ENCODE results near the gene FBXO3.
"Not testable (repeated sequence)": the region's sequence is repeated elsewhere in the genome, so short reads cannot be mapped to it uniquely, and the experiment has no call there.

The FBXO3 gene

GRCh38 chr11:33725496-33725895, 48.8 kb downstream of the FBXO3 start:
- no peak for DNase-seq

GRCh38 chr11:33724644-33725035, 49.7 kb downstream of the FBXO3 start:
- DNase-seq = peak; percentile 60 to 62 (median 61)

- peak; percentile 72 to 93 (median 79) for DNase-seq
Observed at GRCh38 chr11:33723238-33723881, 51.0 kb downstream of the FBXO3 start.

DNA sequence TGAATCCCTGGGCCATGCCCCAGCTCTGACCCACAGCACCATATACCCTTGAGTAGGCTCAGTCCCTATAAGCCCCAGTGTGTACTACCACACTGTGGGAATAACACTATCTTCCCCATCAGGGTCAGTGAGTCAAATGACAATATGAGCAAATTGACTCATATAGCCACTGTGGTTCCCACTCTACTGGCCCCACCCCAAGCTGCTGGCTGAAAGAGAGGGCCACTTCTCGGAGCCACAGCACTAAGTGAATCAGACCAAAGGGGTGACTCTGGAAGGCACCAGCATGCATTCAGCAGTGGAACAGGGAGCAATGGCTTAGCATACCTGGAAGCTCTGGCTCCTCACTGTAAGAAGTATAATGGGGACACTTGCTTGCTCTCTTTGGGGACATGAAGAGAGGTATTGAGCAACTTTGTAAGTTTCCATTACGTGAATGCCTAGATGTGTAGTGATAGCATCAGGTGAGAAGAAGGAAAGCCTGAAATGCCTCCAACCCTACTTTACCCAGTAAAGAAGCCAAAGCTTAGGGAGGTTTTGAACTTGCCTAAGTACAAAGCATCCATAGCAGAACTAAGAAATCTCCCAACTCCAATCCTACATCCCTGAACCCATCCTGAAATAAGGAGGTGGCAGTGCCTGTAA, 51.6 kb downstream of the FBXO3 start:
- DNase-seq = peak; percentile 87 to 94 (median 89)

DNA sequence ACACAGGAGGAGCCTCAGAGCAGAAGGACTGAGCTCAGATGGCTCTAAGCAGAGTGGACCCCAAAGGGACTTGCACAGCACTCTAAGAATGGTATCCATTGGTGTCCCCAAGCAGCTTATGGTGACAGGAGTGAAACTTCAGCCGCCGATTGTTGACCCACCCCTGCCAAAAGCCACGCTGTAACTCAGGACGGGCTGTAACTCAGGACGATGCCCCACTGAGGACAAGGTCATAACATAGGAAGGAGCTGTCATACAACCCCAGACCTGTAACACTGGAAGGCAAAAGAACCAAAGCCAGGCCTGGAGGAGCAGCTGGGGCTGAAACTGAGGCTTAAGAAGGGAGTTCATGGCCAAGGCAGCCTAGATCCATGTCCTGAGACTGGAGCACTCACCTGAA, 52.3 kb downstream of the FBXO3 start:
- DNase-seq = no peak

DNA sequence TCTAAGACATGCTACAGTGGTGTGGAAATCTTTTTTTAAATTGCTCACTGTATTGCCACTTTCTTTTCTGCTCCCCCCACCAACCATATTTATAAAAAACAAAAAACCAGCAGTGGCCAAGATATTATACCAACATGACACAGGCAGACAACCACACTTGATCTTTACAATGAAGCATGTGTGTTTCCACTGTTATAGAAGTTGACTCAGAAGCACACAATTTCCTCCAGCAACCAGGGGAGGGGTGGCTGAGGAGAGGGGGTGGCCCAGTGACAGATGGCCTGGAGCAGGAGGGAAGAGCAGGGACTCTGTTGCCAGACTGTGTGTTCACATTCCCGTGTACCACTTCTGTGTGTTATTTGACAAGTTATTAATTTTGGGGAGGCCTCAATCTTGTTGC, 52.9 kb downstream of the FBXO3 start:
- DNase-seq = peak; percentile 53 to 73 (median 72)

DNA sequence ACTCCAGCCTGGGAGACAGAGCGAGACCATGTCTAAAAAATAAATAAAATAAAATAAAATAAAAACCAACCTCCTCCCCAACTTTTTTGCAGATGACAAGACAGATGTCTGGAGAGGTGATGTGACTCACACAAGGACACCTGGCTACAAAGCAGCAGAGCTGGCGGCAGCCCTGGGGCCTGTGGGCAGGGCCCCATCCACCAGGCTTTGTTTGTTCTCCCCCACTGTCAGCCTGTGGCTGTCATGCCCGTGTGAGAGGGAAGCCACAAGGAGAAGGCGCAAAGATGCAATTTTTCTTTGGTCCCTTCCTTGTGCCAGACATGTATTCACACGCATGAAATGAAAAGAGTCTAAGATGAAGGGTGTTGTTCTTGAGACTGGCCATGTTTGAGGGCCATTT, 54.7 kb downstream of the FBXO3 start:
- DNase-seq = no peak

DNA sequence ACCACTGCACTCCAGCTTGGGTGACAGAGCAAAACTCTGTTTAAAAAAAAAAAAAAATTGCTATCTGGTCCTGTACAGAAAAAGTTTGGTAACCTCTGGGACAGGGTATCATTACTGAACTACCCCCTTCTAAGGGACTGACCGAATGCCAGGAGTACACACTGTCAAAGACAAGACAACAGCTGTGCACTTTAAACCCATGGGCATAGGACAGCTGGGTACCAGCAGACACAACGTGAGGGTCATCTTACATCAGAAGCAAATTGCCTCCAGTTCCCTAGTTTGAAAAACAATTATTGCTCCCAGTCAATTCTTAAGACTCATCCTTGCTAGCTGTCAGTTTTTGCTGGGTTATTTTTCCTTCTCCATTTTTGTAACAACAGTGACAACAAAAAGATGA, 55.9 kb downstream of the FBXO3 start:
- DNase-seq = no peak

GRCh38 chr11:33716243-33716642, 58.1 kb downstream of the FBXO3 start:
- peak; percentile 50 to 58 (median 57) for DNase-seq

DNA sequence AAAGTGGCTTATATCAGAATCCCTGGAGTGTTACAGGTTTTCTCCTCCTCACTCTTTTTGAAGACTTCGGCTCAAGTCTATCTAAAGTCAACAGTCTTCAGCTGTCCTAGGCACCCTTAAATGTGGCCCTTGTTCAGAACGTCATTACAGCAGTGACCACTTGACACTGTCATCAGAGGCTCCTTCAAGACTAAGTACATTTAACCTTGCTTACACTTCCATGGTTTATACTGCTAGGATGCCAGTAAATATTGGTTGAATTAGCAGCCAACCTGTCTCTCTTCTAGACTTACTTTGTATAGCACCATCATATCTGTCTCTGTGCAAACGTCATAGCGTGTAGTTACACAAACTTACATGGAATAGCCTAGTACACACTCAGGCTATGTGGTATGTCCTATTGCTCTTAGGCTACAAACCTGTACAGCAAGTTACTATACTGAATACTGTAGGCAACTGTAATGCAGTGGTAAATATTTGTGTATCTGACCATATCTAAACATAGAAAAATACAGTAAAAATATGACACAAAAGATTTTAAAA, 60.4 kb downstream of the FBXO3 start:
- DNase-seq = no peak

DNA sequence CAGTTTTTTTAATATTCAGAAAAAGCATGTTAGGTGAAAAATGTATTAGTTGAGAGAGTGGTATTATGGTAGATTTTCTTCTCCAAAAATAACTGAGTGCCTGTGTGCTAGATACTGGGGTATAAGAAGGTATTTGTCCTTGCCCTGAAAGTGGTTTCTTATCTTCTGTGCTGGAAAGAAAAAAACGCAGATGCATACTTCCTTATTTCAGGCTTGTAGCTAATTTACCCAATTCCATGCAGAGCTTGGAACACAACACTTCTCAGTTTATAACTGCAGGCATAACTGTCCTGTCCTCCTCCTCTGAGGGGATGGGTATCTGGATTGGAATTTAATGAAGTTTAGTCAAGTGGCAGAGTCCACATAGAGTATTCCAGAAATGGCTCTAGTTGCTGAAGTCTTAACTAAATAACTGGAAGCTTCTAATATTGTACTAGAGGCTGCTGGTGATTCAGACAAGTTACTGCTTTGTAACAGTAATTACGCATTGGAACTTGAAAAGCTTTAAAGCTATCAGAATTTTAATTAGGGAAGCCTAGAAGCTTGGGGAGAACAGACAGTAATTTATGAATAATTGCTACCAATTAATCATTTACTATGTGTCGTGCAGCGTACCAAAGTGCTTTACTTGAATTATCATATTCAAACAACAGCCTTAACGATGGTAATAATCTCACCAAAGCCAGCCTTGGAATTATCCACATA, 61.0 kb downstream of the FBXO3 start:
- DNase-seq = no peak

- DNase-seq = no peak
Observed at GRCh38 chr11:33712436-33712835, 61.9 kb downstream of the FBXO3 start.

- DNase-seq = no peak
Observed at GRCh38 chr11:33709466-33709865, 64.9 kb downstream of the FBXO3 start.

GRCh38 chr11:33708985-33709384, 65.3 kb downstream of the FBXO3 start:
- DNase-seq = no peak

- DNase-seq = not testable (repeated sequence)
Observed at GRCh38 chr11:33707831-33708230, 66.5 kb downstream of the FBXO3 start.

GRCh38 chr11:33706966-33707365, 67.4 kb downstream of the FBXO3 start:
- DNase-seq = no peak

DNA sequence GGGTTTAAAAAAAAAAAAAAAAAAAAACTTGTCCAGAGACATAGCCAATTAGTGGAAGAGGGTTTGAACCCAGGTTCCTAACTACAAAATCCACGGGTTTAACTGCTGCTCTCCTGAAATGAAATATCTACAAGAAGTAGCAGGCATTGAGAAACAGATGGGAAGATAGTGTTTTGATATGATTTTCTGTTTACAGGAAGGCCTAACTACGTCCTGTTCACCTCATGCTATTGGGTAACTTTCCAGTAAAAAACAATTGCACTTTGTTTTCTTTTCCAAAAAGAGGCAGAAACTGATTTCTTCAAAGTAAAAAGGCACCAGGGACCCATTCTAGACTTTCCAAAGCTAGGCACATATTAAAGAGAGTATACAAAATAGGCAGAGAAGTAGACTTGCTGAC, 67.8 kb downstream of the FBXO3 start:
- DNase-seq = no peak

GRCh38 chr11:33704240-33705002, 69.9 kb downstream of the FBXO3 start:
- DNase-seq = no peak

DNA sequence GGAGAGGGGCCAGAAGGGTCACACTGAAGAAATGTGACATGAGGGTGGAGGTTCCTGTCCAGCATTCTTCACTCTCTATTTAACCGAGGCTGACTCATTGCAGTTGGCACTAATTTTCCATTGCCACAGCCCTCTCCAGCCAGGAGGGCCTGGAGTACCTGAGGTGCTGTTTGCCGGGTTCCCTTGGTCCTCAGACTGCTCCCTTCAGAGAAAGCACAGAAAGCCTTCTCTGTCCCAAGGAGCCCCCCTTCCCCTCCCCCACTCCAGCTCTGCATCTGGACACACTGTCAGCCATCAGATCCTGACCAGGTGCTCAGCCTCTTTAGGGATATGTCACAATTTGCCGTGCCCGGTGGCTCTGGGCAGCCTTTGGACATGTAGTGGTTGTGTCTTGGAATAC, 70.5 kb downstream of the FBXO3 start:
- no peak for DNase-seq

DNA sequence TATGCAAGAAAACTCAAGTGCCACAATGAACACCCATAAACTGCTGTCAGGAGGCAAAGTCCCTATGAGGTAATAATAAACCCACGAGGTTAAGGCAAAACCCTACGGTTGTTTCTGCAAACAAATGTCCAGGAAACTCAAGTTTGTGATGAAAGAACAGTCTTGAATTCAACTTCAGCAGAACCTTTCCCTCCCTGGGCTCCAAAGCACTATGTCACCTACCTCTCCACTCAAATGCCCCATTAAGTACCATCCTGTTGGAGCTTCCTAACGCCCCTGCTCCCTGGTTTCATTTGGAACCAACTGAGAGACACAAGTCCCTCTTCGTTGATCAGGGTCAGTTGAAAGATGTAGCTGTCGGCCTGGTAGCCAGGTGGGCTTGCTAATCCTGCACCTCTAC, 71.1 kb downstream of the FBXO3 start:
- DNase-seq = peak in 2 of 3 donors; percentile 26 to 42

GRCh38 chr11:33701302-33702230, 72.8 kb downstream of the FBXO3 start:
- DNase-seq = peak; percentile 59 to 79 (median 63)
